Right atrium auricular region (tissue), 2 donors: ENCODE data around the gene CLEC9A. TPM values are rescaled to one million over a fixed set of nuclear protein-coding genes. Genes with fewer than 3 reads are reported as not detected.

Experiments used
- DNase-seq: peaks from one replicate; pipeline ENCODE4 v3.0.0-alpha.2; 2019; ENCODE audit warnings: low spot score
- H3K27ac ChIP-seq, 2 donors: fragments of 200-600 bp; sonication (generic); 1 replicate in 1 of 2; 2 replicates in 1 of 2; pipeline ENCODE4 v1.5.1; 2016 to 2019
- H3K27me3 ChIP-seq, 2 donors: fragments of 200-600 bp; sonication (generic); one replicate each; pipeline versions ENCODE4 v1.5.1 to v1.6.0; 2017 to 2019
- H3K36me3 ChIP-seq: fragments of 200-600 bp; sonication (generic); one replicate; pipeline ENCODE4 v1.5.1; 2016
- H3K4me1 ChIP-seq, 2 donors: fragments of 200-600 bp; sonication (generic); one replicate each; pipeline versions ENCODE4 v1.5.1 to v1.6.0; 2017 to 2019
- H3K4me3 ChIP-seq, 2 donors: fragments of 200-600 bp; sonication (generic); 1 replicate in 1 of 2; 2 replicates in 1 of 2; pipeline ENCODE4 v1.5.1; 2017 to 2019; ENCODE audit warnings: mild to moderate bottlenecking in 1 of 2, moderate library complexity in 1 of 2
- H3K9me3 ChIP-seq, 2 donors: fragments of 200-600 bp; sonication (generic); one replicate each; pipeline ENCODE4 v1.5.1; 2019
- CTCF ChIP-seq, 2 donors: fragments of 200-600 bp; sonication (generic); IDR thresholded peaks; one replicate each; pipeline ENCODE4 v1.5.1; 2019; ENCODE audit warnings: antibody characterized with exemption in 2 of 2
- total RNA-seq, 2 donors: library from RNA; depleted of rRNA; stranded (reverse); fragments of >200 nt; gene quantifications; one replicate each; pipeline ENCODE4 v1.1.0, GENCODE V29; 2016

CLEC9A gene
- total RNA-seq, 2 donors from 2014 or later: not detected

- Histone ChIP-seq H3K27ac (peak overlapping the region; percentile 49 to 65), H3K9me3 (no peaks in the 10 kb centered on the region), H3K4me1 (no peaks in the 10 kb centered on the region), H3K36me3 (no peaks in the 10 kb centered on the region), H3K4me3 (no peak overlapping the region), H3K27me3 (no peaks in the 10 kb centered on the region)
- TF ChIP-seq CTCF (IDR thresholded peaks at IDR 0.05): no peak
- no peak for DNase-seq
Measured at GRCh38 chr12:10068644-10069043, 38.2 kb downstream of the CLEC9A start.

- DNase-seq: no peak
- H3K36me3 ChIP-seq: no peaks in the 10 kb centered on the region
- no peak for TF ChIP-seq CTCF (IDR thresholded peaks at IDR 0.05)
- H3K4me3 ChIP-seq: no peak overlapping the region
- H3K27me3 ChIP-seq: no peaks in the 10 kb centered on the region
- peak overlapping the region; percentile 49 to 65 for H3K27ac ChIP-seq
- H3K9me3 ChIP-seq: no peaks in the 10 kb centered on the region
- H3K4me1 ChIP-seq: no peaks in the 10 kb centered on the region
Measured at GRCh38 chr12:10069099-10069498, 38.6 kb downstream of the CLEC9A start.

- Histone ChIP-seq H3K4me3 (no peak overlapping the region), H3K36me3 (no peaks in the 10 kb centered on the region), H3K9me3 (no peaks in the 10 kb centered on the region), H3K4me1 (no peaks in the 10 kb centered on the region), H3K27me3 (no peaks in the 10 kb centered on the region), H3K27ac (no peak overlapping the region)
- no peak for DNase-seq
- no peak for TF ChIP-seq CTCF (IDR thresholded peaks at IDR 0.05)
Measured at GRCh38 chr12:10069976-10070375, 39.5 kb downstream of the CLEC9A start.

- Histone ChIP-seq H3K4me1 (no peaks in the 10 kb centered on the region), H3K4me3 (no peak overlapping the region), H3K36me3 (no peaks in the 10 kb centered on the region), H3K27me3 (no peaks in the 10 kb centered on the region), H3K9me3 (no peaks in the 10 kb centered on the region), H3K27ac (no peak overlapping the region)
- TF ChIP-seq CTCF (IDR thresholded peaks at IDR 0.05): no peak
- no peak for DNase-seq
Measured at GRCh38 chr12:10070380-10070779, 39.9 kb downstream of the CLEC9A start.

GRCh38 chr12:10072131-10072530 lies 41.6 kb downstream of the CLEC9A start:
- H3K4me1 ChIP-seq: no peaks in the 10 kb centered on the region

More at GRCh38 chr12:10072131-10072530, 41.6 kb downstream of the CLEC9A start:
- Histone ChIP-seq H3K9me3 (no peaks in the 10 kb centered on the region), H3K27me3 (no peaks in the 10 kb centered on the region), H3K4me3 (no peak overlapping the region), H3K27ac (no peak overlapping the region), H3K36me3 (no peaks in the 10 kb centered on the region)
- DNase-seq: no peak
- no peak for TF ChIP-seq CTCF (IDR thresholded peaks at IDR 0.05)
